NT2/D1 (cell line): ENCODE data around the gene RELL1.

Experiments used
- SUZ12 ChIP-seq: IDR thresholded peaks from 2 replicates; pipeline ENCODE4 v1.6.1; 2011; ENCODE audit not compliant: insufficient read length, insufficient read depth; ENCODE audit errors: extremely low read depth
- YY1 ChIP-seq: IDR thresholded peaks from 2 replicates; pipeline ENCODE4 v1.6.1; 2011; ENCODE audit not compliant: insufficient read length, insufficient read depth
- ZNF274 ChIP-seq: IDR thresholded peaks from 2 replicates; pipeline ENCODE4 v1.6.1; 2011; ENCODE audit warnings: mild to moderate bottlenecking, low read depth, low read length

DNA sequence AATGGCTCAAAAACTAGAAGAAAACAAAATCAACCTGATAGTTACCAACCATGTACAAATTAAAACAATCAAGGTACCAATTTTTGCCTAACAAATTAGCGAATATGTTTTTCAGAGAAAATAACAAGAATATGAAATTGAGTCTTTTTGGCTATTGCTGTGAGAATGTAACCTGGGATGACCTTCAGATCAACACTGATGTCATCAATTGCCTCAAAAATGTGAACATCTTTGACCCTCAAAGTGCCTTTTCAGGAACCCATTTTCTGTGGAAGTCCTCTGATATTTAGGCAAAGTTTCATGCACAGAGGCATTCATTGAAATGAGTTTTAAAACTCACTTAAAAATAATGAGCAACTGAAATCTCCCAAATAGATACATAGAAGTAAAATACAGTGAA lies 6.1 kb downstream of the RELL1 start:
- no peak for TF ChIP-seq YY1
- no peak for TF ChIP-seq ZNF274
- no peak for TF ChIP-seq SUZ12
